ENCODE results near the gene NRCAM. TPM values are rescaled to one million over a fixed set of nuclear protein-coding genes. Genes with fewer than 3 reads are reported as not detected.

Gene NRCAM
- total and polyA plus RNA-seq, 2 of the 8 experiments (the other 6 are each of a cell fraction or from before 2014, with no cell fraction given): 2.7 to 3.8 TPM

GRCh38 chr7:108280136-108280535 is 176.1 kb downstream of the NRCAM start:
- Histone ChIP-seq H3K23me2 (ENCODE audit: low read depth, low read length) (no peaks in the 10 kb centered on the region; the same call in 1 of the 2 replicates), H2AK5ac (ENCODE audit: low read depth, low read length) (no peak overlapping the region), H4K8ac (ENCODE audit: extremely low read depth, insufficient read depth, low read length) (no peak overlapping the region), H4K91ac (replicated peaks; ENCODE audit: insufficient read length, low read length) (no peak overlapping the region), H3K79me1 (ENCODE audit: low read depth, low read length) (no peaks in the 10 kb centered on the region), H2BK5ac (ENCODE audit: low read depth, low read length) (no peak overlapping the region), H3K56ac (replicated peaks; ENCODE audit: insufficient read length, low read depth, low read length) (no peak overlapping the region), H4K5ac (ENCODE audit: insufficient read length, low read depth, low read length) (no peak overlapping the region), H3K4me2 (ENCODE audit: insufficient read depth in 1 of 2, low read depth in 2 of 2, low read length in 2 of 2) (no peak overlapping the region), H3K36me3 (ENCODE audit: control insufficient read depth in 2 of 4, insufficient read depth in 4 of 4, low read length in 3 of 4) (no peaks in the 10 kb centered on the region), H3K27ac (ENCODE audit: low read depth, low read length) (no peak overlapping the region), H3K9me3 (ENCODE audit: insufficient read depth in 2 of 2, low read depth in 1 of 2, low read length in 1 of 2) (peaks cover 0 to 2% of the 10 kb centered on the region in 2 experiments; a peak in 1 of 4 replicates), H3K14ac (ENCODE audit: insufficient read length) (no peak overlapping the region), H3K4me3 (ENCODE audit: extremely low read depth in 1 of 4, insufficient read depth in 2 of 4, low read depth in 3 of 4, low read length in 4 of 4) (no peak overlapping the region), H3K9ac (replicated peaks in 1 of 4; ENCODE audit: extremely low read depth in 1 of 4, low read depth in 3 of 4, low read length in 3 of 4) (no peak overlapping the region), H3K18ac (ENCODE audit: extremely low read depth, low read length) (no peak overlapping the region), H2BK120ac (replicated peaks; ENCODE audit: low read depth, low read length) (no peak overlapping the region), H3K27me3 (replicated peaks in 1 of 4; ENCODE audit: control insufficient read depth in 3 of 4, extremely low read depth in 1 of 4, insufficient read depth in 3 of 4, low read length in 3 of 4) (no peaks in the 10 kb centered on the region), H3K79me2 (ENCODE audit: control insufficient read depth in 1 of 2, insufficient read depth in 2 of 2, low read length in 2 of 2) (no peaks in the 10 kb centered on the region), H3K23ac (ENCODE audit: insufficient read length) (no peak overlapping the region), H2BK15ac (ENCODE audit: low read length) (no peak overlapping the region), H3K4ac (replicated peaks; ENCODE audit: insufficient read length, low read depth, low read length) (no peak overlapping the region), H4K20me1 (replicated peaks in 1 of 2; ENCODE audit: control insufficient read depth in 1 of 2, insufficient read depth in 2 of 2, low read length in 2 of 2) (no peaks in the 10 kb centered on the region), H3K4me1 (replicated peaks in 1 of 4; ENCODE audit: control insufficient read depth in 3 of 4, insufficient read depth in 4 of 4, low read length in 3 of 4) (no peaks in the 10 kb centered on the region), H2AFZ (ENCODE audit: low read length) (no peak overlapping the region), H2BK20ac (ENCODE audit: low read length) (no peak overlapping the region), H2BK12ac (ENCODE audit: low read depth, low read length) (no peak overlapping the region)
- no peak for DNase-seq (ENCODE audit: low read depth in 1 of 2, low spot score in 2 of 2)
- ChIA-PET CTCF (ENCODE audit: partially characterized antibody) (no interaction called here), POLR2A (ENCODE audit: partially characterized antibody) (no interaction called here)
- WGBS, 2 experiments (ENCODE audit: extremely low coverage in 1 of 2, insufficient coverage in 1 of 2, insufficient read length in 1 of 2, insufficient replicate concordance in 2 of 2, low coverage in 1 of 2, low lambda C conversion rate in 2 of 2, missing lambda C conversion rate in 1 of 2): 65% methylated on average over 3 of the region's 3 CpGs; no CpG with 5 or more reads in 1 of the 2 experiments
- FAIRE-seq: no peak
- TF ChIP-seq SIX5 (IDR thresholded peaks at IDR 0.05; ENCODE audit: low read depth, low read length) (no peak), BRCA1 (IDR thresholded peaks at IDR 0.05; ENCODE audit: low read depth, low read length) (no peak), CEBPB (IDR thresholded peaks at IDR 0.05; ENCODE audit: low read depth, low read length) (no peak), CBX8 (IDR thresholded peaks at IDR 0.05; ENCODE audit: borderline replicate concordance, low read depth, low read length) (no peak), TBP (IDR thresholded peaks at IDR 0.05; ENCODE audit: low read depth, low read length) (no peak), TAF7 (optimal IDR thresholded peaks at IDR 0.05; ENCODE audit: borderline replicate concordance, low read depth, low read length) (no peak), RXRA (IDR thresholded peaks at IDR 0.05; ENCODE audit: insufficient read depth, low read depth, low read length) (no peak), TAF1 (IDR thresholded peaks at IDR 0.05; ENCODE audit: low read depth, low read length) (no peak), CHD2 (IDR thresholded peaks at IDR 0.05; ENCODE audit: low read length) (no peak), CBX5 (IDR thresholded peaks at IDR 0.05; ENCODE audit: low read depth, low read length) (no peak), PHF8 (conservative IDR thresholded peaks at IDR 0.05; ENCODE audit: low read depth, low read length) (no peak), ASH2L (IDR thresholded peaks at IDR 0.05; ENCODE audit: low read length) (no peak)
- TF ChIP-seq, protein P1, sequence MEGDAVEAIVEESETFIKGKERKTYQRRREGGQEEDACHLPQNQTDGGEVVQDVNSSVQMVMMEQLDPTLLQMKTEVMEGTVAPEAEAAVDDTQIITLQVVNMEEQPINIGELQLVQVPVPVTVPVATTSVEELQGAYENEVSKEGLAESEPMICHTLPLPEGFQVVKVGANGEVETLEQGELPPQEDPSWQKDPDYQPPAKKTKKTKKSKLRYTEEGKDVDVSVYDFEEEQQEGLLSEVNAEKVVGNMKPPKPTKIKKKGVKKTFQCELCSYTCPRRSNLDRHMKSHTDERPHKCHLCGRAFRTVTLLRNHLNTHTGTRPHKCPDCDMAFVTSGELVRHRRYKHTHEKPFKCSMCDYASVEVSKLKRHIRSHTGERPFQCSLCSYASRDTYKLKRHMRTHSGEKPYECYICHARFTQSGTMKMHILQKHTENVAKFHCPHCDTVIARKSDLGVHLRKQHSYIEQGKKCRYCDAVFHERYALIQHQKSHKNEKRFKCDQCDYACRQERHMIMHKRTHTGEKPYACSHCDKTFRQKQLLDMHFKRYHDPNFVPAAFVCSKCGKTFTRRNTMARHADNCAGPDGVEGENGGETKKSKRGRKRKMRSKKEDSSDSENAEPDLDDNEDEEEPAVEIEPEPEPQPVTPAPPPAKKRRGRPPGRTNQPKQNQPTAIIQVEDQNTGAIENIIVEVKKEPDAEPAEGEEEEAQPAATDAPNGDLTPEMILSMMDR (IDR thresholded peaks at IDR 0.05; ENCODE audit: control extremely low read depth in 1 of 3, insufficient read depth in 1 of 3, low read depth in 1 of 3, low read length in 3 of 3): no peak

Data from H1 (cell line).